HepG2 (cell line): Measurements from ENCODE around the gene MAN2A2. TPM values are rescaled to one million over a fixed set of nuclear protein-coding genes. Genes with fewer than 3 reads are reported as not detected.

Experiments
- HOXA7 ChIP-seq: sonication (generic); formaldehyde crosslinking; IDR thresholded peaks from 2 replicates; pipeline ENCODE4 v1.8.1; 2022; ENCODE audit warnings: mild to moderate bottlenecking, missing genetic modification reagents, moderate library complexity
- POLR2AphosphoS5 ChIP-seq: IDR thresholded peaks from 2 replicates; pipeline ENCODE4 v1.6.1; 2012; ENCODE audit warnings: low read depth, low read length
- ZNF441 ChIP-seq: sonication (generic); formaldehyde crosslinking; IDR thresholded peaks from 2 replicates; pipeline ENCODE4 v1.7.0; 2021; ENCODE audit warnings: missing genetic modification reagents, borderline replicate concordance
- polyA plus RNA-seq, 8 experiments: library from polyadenylated mRNA; depleted of rRNA in 3 of 8; stranded (reverse) in 7 of 8; unstranded in 1 of 8; fragments of >200 nt; fragmentation: Illumina TruSeq in 4 of 8; extraction: Trizol in 4 of 8; gene quantifications; 2 replicates each; pipeline versions ENCODE4 v1.2.1 to v1.2.3, GENCODE V29; 2011 to 2016; ENCODE audit warnings: low read depth in 4 of 8, missing spikeins in 1 of 8, mixed read lengths in 1 of 8; ENCODE audit not compliant: insufficient read depth in 1 of 8
- total RNA-seq, 5 experiments: library from RNA; depleted of rRNA; stranded (reverse); fragments of >200 nt; fragmentation: Illumina TruSeq; extraction: Trizol; gene quantifications; 2 replicates each; pipeline ENCODE4 v1.2.3, GENCODE V29; 2016; ENCODE audit warnings: low read depth in 1 of 5
- TF ChIP-seq, protein P1 (sequence below): sonication (generic); formaldehyde crosslinking; IDR thresholded peaks from 2 replicates; pipeline ENCODE4 v1.5.0; 2020; ENCODE audit warnings: mild to moderate bottlenecking, missing genetic modification reagents, borderline replicate concordance
- TF ChIP-seq, protein P2 (sequence below): sonication (generic); formaldehyde crosslinking; IDR thresholded peaks from 2 replicates; pipeline ENCODE4 v1.8.0; 2022; ENCODE audit warnings: mild to moderate bottlenecking, missing genetic modification reagents; ENCODE audit not compliant: insufficient replicate concordance
- TF ChIP-seq, protein P3 (sequence below): sonication (generic); formaldehyde crosslinking; IDR thresholded peaks from 2 replicates; pipeline ENCODE4 v1.8.1; 2022; ENCODE audit warnings: mild to moderate bottlenecking, missing genetic modification reagents
- TF ChIP-seq, protein P4 (sequence below): sonication (generic); formaldehyde crosslinking; IDR thresholded peaks from 2 replicates; pipeline ENCODE4 v1.5.1; 2020; ENCODE audit warnings: missing genetic modification reagents, mild to moderate bottlenecking, borderline replicate concordance
- TF ChIP-seq, protein P5 (sequence below): IDR thresholded peaks from 2 replicates; pipeline ENCODE4 v1.6.1; 2012; ENCODE audit warnings: low read depth, low read length, improper control_type of control experiment
- TF ChIP-seq, protein P6 (sequence below): sonication (generic); formaldehyde crosslinking; IDR thresholded peaks from 2 replicates; pipeline ENCODE4 v1.8.0; 2022; ENCODE audit warnings: missing genetic modification reagents, mild to moderate bottlenecking, moderate library complexity, borderline replicate concordance

The MAN2A2 gene
- total and polyA plus RNA-seq, 2 of the 13 experiments (the other 11 are each of a cell fraction or from before 2014, with no cell fraction given), result 17.5 to 51.5 TPM

DNA sequence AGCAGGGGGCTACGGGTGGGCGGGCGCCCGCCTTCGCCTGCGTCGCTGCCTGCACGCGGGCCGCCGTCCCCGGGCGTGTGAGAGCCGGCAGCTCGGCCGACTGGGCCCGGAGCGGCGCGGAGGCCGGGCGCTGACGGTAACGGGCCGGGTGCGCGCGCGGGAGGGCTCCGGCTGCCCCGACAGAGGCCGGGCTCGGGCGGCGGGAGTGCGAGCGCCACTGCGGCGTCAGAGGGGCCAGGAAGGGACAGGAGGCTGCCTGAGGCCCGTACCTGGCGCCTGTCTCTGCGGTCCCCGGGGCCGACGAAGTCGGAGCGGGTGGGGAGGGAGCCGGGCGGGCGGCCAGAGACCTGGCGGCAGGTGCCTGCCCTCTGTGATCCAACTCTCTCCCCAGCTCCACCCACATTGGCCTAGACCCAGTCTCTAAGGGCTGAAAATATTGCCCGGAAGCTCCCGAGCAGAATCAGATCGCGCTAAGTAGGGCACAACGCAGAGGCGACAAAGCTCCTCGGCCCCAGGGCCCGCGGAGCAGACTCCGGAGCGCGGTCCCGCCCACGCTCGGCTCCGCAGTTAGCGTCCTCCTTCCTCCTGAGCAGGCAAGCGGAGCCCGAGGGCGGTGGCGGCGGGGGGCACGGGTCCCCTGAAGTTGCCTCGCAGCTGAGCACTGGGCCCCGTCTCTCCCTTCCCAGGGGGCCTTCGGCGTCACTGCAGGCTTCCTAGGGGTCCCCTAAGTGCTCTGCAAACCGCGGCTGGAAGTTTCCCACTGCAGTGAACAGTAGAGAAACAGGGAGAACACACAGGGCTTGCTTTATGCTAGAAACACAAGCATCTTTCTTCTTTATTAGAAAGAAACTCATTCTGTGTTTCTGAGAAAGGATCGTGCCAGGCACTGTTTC lies at the start of gene MAN2A2 (continued):
- TF ChIP-seq, protein P1, sequence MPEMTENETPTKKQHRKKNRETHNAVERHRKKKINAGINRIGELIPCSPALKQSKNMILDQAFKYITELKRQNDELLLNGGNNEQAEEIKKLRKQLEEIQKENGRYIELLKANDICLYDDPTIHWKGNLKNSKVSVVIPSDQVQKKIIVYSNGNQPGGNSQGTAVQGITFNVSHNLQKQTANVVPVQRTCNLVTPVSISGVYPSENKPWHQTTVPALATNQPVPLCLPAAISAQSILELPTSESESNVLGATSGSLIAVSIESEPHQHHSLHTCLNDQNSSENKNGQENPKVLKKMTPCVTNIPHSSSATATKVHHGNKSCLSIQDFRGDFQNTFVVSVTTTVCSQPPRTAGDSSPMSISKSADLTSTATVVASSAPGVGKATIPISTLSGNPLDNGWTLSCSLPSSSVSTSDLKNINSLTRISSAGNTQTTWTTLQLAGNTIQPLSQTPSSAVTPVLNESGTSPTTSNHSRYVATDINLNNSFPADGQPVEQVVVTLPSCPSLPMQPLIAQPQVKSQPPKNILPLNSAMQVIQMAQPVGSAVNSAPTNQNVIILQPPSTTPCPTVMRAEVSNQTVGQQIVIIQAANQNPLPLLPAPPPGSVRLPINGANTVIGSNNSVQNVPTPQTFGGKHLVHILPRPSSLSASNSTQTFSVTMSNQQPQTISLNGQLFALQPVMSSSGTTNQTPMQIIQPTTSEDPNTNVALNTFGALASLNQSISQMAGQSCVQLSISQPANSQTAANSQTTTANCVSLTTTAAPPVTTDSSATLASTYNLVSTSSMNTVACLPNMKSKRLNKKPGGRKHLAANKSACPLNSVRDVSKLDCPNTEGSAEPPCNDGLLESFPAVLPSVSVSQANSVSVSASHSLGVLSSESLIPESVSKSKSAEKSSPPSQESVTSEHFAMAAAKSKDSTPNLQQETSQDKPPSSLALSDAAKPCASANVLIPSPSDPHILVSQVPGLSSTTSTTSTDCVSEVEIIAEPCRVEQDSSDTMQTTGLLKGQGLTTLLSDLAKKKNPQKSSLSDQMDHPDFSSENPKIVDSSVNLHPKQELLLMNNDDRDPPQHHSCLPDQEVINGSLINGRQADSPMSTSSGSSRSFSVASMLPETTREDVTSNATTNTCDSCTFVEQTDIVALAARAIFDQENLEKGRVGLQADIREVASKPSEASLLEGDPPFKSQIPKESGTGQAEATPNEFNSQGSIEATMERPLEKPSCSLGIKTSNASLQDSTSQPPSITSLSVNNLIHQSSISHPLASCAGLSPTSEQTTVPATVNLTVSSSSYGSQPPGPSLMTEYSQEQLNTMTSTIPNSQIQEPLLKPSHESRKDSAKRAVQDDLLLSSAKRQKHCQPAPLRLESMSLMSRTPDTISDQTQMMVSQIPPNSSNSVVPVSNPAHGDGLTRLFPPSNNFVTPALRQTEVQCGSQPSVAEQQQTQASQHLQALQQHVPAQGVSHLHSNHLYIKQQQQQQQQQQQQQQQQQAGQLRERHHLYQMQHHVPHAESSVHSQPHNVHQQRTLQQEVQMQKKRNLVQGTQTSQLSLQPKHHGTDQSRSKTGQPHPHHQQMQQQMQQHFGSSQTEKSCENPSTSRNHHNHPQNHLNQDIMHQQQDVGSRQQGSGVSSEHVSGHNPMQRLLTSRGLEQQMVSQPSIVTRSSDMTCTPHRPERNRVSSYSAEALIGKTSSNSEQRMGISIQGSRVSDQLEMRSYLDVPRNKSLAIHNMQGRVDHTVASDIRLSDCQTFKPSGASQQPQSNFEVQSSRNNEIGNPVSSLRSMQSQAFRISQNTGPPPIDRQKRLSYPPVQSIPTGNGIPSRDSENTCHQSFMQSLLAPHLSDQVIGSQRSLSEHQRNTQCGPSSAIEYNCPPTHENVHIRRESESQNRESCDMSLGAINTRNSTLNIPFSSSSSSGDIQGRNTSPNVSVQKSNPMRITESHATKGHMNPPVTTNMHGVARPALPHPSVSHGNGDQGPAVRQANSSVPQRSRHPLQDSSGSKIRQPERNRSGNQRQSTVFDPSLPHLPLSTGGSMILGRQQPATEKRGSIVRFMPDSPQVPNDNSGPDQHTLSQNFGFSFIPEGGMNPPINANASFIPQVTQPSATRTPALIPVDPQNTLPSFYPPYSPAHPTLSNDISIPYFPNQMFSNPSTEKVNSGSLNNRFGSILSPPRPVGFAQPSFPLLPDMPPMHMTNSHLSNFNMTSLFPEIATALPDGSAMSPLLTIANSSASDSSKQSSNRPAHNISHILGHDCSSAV, result no peak
- TF ChIP-seq, protein P2, sequence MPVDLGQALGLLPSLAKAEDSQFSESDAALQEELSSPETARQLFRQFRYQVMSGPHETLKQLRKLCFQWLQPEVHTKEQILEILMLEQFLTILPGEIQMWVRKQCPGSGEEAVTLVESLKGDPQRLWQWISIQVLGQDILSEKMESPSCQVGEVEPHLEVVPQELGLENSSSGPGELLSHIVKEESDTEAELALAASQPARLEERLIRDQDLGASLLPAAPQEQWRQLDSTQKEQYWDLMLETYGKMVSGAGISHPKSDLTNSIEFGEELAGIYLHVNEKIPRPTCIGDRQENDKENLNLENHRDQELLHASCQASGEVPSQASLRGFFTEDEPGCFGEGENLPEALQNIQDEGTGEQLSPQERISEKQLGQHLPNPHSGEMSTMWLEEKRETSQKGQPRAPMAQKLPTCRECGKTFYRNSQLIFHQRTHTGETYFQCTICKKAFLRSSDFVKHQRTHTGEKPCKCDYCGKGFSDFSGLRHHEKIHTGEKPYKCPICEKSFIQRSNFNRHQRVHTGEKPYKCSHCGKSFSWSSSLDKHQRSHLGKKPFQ, result no peak
- TF ChIP-seq, protein P3, sequence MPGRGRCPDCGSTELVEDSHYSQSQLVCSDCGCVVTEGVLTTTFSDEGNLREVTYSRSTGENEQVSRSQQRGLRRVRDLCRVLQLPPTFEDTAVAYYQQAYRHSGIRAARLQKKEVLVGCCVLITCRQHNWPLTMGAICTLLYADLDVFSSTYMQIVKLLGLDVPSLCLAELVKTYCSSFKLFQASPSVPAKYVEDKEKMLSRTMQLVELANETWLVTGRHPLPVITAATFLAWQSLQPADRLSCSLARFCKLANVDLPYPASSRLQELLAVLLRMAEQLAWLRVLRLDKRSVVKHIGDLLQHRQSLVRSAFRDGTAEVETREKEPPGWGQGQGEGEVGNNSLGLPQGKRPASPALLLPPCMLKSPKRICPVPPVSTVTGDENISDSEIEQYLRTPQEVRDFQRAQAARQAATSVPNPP (CRISPR knock-in tag), result no peak
- 0 out of 2 replicates have a peak, but pooled peaks have one; percentile 24 for TF ChIP-seq ZNF441 (CRISPR knock-in tag)
- TF ChIP-seq, protein P4, sequence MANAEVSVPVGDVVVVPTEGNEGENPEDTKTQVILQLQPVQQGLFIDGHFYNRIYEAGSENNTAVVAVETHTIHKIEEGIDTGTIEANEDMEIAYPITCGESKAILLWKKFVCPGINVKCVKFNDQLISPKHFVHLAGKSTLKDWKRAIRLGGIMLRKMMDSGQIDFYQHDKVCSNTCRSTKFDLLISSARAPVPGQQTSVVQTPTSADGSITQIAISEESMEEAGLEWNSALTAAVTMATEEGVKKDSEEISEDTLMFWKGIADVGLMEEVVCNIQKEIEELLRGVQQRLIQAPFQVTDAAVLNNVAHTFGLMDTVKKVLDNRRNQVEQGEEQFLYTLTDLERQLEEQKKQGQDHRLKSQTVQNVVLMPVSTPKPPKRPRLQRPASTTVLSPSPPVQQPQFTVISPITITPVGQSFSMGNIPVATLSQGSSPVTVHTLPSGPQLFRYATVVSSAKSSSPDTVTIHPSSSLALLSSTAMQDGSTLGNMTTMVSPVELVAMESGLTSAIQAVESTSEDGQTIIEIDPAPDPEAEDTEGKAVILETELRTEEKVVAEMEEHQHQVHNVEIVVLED (CRISPR knock-in tag), result no peak; the same call in 1 of the 2 replicates
- TF ChIP-seq, protein P5, sequence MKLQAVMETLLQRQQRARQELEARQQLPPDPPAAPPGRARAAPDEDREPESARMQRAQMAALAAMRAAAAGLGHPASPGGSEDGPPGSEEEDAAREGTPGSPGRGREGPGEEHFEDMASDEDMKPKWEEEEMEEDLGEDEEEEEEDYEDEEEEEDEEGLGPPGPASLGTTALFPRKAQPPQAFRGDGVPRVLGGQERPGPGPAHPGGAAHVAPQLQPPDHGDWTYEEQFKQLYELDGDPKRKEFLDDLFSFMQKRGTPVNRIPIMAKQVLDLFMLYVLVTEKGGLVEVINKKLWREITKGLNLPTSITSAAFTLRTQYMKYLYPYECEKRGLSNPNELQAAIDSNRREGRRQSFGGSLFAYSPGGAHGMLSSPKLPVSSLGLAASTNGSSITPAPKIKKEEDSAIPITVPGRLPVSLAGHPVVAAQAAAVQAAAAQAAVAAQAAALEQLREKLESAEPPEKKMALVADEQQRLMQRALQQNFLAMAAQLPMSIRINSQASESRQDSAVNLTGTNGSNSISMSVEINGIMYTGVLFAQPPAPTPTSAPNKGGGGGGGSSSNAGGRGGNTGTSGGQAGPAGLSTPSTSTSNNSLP, result no peak
- TF ChIP-seq HOXA7, result no peak
- TF ChIP-seq, protein P6, sequence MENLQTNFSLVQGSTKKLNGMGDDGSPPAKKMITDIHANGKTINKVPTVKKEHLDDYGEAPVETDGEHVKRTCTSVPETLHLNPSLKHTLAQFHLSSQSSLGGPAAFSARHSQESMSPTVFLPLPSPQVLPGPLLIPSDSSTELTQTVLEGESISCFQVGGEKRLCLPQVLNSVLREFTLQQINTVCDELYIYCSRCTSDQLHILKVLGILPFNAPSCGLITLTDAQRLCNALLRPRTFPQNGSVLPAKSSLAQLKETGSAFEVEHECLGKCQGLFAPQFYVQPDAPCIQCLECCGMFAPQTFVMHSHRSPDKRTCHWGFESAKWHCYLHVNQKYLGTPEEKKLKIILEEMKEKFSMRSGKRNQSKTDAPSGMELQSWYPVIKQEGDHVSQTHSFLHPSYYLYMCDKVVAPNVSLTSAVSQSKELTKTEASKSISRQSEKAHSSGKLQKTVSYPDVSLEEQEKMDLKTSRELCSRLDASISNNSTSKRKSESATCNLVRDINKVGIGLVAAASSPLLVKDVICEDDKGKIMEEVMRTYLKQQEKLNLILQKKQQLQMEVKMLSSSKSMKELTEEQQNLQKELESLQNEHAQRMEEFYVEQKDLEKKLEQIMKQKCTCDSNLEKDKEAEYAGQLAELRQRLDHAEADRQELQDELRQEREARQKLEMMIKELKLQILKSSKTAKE (CRISPR knock-in tag), result no peak
- TF ChIP-seq POLR2AphosphoS5, result no peak
